Memory B cell (primary cell): ENCODE data around the gene CLCNKB.

Experiments used
- ATAC-seq: fragments of 150-1000 bp; cut with Tn5 transposase; 2 replicates; pipeline ENCODE4 v1.10.0; 2021; ENCODE audit warnings: low read depth, mild to moderate bottlenecking, moderate library complexity
- DNase-seq, 2 donors: peaks; one replicate each; pipeline ENCODE4 v3.0.0; 2022; ENCODE audit warnings: low spot score in 2 of 2
- H3K27ac Mint-ChIP-seq: one replicate; pipeline ENCODE4 v1.8.0; 2022; ENCODE audit warnings: mild to moderate bottlenecking, moderate library complexity, mixed read lengths
- H3K27me3 Mint-ChIP-seq: one replicate; pipeline ENCODE4 v1.8.0; 2022; ENCODE audit warnings: mixed read lengths
- H3K36me3 Mint-ChIP-seq: one replicate; pipeline ENCODE4 v1.8.0; 2022; ENCODE audit warnings: mild to moderate bottlenecking, mixed read lengths
- H3K4me1 Mint-ChIP-seq: one replicate; pipeline ENCODE4 v1.8.0; 2022; ENCODE audit warnings: mixed read lengths
- H3K4me3 Mint-ChIP-seq: one replicate; pipeline ENCODE4 v1.8.0; 2022; ENCODE audit warnings: mild to moderate bottlenecking, moderate library complexity, mixed read lengths
- H3K9me3 Mint-ChIP-seq: one replicate; pipeline ENCODE4 v1.8.0; 2022; ENCODE audit warnings: mixed read lengths

Gene CLCNKB

DNA sequence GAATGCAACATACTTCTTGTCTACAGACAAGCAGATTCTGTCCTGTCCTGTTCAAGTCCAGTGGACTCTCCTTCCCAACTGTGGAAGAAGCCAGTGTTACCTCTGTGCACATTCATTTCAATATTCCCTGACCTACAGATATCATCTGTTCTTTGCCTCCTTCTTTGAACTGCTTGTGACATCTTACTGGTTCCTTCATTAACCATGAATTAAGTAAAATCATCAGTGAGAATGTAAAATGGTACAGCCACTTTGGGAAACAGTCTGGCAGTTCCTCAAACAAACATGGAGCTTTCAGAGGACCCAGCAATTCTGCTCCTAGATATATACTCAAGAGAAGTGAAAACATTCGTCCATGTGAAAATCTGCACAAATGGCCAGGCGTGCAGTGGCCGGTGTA is 32.7 kb upstream of the CLCNKB start:
- Mint-ChIP-seq H3K27me3 (peaks cover 2% of the 10 kb centered on the region), H3K9me3 (no peaks in the 10 kb centered on the region), H3K4me3 (no peak overlapping the region), H3K4me1 (peaks cover 19% of the 10 kb centered on the region), H3K27ac (no peak overlapping the region), H3K36me3 (no peaks in the 10 kb centered on the region)
- DNase-seq (no peak), ATAC-seq (no peak)

DNA sequence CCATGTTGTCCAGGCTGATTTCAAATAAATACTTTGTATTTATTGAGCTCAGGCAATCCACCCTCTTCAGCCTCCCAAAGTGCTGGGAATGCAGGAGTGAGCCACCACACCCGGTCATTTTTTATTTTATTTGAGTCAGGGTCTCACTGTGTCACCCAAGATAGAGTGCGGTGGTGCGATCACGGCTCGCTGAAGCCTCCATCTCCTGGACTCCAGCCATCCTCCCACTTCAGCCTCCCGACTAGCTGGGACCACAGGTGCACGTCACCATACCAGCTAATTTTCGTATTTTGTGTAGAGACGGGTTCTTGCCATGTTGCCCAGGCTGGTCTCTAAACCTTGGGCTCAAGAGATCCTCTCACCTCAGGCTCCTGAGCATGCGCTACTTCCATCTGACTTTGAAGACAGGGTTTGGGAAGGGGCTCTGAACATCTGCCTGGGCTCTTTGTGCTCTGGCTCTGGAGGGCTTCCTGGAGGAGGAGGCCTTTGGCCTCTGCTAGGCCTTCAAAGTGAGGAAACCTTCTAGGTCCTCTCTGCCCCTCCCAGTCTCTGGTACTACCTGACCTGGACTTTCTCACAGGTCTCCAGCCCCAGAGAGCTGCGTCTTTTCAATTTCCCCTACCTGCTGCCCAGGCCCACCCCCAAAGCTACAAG is 31.5 kb upstream of the CLCNKB start:
- H3K27ac Mint-ChIP-seq, result no peak overlapping the region
- ATAC-seq (no peak), DNase-seq (no peak)
- H3K9me3 Mint-ChIP-seq, result no peaks in the 10 kb centered on the region
- peak overlapping the region; percentile 62 for H3K4me3 Mint-ChIP-seq
- H3K27me3 Mint-ChIP-seq, result peaks cover 2% of the 10 kb centered on the region
- peaks cover 9% of the 10 kb centered on the region for H3K4me1 Mint-ChIP-seq
- no peaks in the 10 kb centered on the region for H3K36me3 Mint-ChIP-seq

DNA sequence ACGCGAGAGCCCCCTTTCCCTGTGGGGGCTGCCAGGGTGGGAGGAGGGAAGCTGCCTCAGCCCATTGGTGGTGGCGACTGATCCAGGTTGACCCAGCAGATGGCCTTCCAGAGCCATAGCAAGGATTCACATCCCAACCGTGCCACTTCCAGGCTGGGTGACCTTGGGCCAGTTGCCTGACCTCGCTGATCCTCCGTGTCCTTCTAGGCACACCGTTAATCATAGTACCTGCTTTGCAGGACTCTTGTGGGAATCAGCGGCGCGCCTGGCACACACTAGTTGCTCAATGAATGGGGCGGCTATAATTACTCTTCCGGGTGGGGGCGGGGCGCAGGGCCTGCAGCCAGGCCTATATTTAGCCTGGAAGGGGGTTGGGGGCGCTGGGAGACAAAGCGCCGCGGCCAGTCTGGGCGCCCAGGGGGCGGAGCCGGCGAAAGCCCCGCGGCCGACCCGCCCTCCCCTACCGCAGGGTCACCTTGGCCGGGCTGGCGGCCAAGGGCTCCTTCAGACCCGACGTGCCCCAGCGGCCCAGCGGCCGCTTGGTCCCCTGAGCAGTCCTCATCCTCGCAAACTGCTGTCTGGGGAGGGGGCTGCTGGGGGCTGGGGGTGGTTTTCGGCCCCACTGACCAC is 30.9 kb upstream of the CLCNKB start:
- DNase-seq, result peak in 1 of 2 donors; percentile 30
- Mint-ChIP-seq H3K27ac (no peak overlapping the region), H3K36me3 (no peaks in the 10 kb centered on the region), H3K27me3 (peaks cover 2% of the 10 kb centered on the region), H3K4me1 (peaks cover 8% of the 10 kb centered on the region), H3K4me3 (peak overlapping the region; percentile 62), H3K9me3 (no peaks in the 10 kb centered on the region)
- ATAC-seq, result peak; percentile 39

DNA sequence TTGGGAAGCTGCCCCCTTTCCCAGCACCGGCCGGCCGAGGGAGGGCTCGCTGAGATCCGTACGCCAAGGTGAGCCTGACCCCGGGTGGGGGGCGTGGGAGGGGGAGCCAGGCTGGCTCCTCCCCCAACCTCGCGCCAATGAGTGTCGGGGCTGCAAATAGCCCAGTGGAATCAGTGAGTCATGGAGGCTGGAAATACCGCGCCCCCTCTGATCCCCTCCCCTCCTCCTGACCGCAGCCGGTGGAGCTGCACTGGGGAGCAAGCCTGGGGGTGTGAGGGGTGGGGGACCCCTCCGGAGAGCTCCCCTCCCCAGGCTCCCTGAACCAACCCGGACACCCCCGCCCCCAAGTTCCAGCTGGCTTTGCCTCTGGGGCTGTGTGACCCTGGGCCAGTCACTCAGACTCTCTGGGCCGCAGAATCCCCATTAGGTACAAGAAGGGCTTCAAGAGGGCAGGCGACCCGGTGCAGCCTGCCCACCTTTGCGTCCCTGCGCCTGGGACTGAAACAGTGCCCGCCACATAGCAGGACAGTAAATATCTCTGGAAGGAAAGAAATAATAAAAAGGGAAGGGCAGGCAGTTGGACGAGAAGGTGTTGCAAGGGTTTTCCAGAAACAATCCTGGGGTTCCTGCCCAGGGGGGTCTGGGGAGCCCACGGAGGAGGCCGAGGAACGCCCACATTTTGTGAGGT is 30.2 kb upstream of the CLCNKB start:
- peak; percentile 19 for ATAC-seq
- H3K27me3 Mint-ChIP-seq, result peaks cover 2% of the 10 kb centered on the region
- no peaks in the 10 kb centered on the region for H3K9me3 Mint-ChIP-seq
- DNase-seq, result no peak
- peaks cover 8% of the 10 kb centered on the region for H3K4me1 Mint-ChIP-seq
- peak overlapping the region; percentile 62 for H3K4me3 Mint-ChIP-seq
- no peak overlapping the region for H3K27ac Mint-ChIP-seq
- H3K36me3 Mint-ChIP-seq, result no peaks in the 10 kb centered on the region

DNA sequence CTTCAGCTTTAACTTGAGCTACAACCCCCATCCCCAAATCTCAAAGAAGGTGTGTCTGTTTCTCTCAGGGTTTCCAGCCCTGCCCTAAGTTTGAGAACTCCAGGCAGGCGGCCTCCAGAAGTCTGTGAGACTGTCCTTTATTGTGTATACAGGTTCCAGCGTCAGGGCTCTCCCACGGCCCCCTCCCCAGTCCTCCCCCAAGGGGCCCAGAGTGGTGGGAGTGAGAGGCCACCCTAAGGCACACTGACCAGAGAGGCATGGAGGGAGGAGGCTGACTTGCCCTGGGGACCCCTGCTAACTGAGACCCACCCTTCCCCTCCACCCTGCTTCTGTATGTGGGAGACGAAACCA is 29.7 kb upstream of the CLCNKB start:
- Mint-ChIP-seq H3K27ac (no peak overlapping the region), H3K4me3 (no peak overlapping the region), H3K27me3 (peaks cover 2% of the 10 kb centered on the region), H3K9me3 (no peaks in the 10 kb centered on the region), H3K36me3 (no peaks in the 10 kb centered on the region), H3K4me1 (peaks cover 8% of the 10 kb centered on the region)
- DNase-seq (no peak), ATAC-seq (no peak)

DNA sequence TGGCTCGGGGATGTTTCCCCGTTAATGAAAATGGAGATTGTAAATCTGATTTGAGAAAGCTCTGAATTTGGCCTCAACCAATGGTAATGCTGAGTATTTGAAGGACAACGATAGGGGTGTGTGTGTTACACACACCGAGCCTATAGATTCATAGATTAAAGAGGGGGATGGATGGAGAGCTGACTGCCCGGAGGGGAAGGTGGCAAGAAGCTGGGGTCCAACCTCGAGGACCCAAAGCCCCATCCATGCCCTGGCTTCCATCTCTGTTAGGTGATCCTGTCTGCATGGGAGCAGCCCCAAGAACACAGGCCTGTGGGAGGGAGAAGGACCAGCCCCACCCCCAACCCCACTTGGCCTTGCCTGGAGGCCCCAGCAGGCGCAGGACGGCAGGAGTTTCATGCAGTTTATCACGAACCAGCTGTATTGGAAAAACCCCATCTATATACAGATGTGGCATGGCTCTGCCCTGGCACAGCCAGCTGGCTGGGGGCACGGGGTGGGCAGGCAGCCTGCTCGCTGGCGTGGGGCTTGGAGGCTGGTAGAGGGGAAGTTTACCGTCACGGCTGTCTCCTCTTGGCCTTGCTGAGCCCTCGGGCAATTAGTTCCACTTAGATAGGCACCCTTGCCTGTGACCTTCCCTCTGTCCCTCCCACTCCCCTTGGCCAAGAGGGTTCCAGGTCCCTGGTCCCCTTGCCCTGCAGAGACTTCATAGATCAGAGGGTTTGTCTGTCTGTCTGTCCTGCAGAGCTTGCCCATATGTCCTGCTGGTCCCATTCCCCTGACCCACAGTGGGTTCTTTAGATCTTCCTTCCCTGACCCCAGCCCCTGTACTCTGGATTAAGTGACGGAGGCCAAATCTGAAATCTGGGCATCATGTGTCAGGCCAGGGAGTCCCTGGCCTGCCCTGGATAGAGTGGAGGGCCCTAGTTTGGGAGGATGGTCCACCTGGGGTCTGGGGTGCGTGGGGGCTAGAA is 28.8 kb upstream of the CLCNKB start:
- H3K27me3 Mint-ChIP-seq, result peaks cover 2% of the 10 kb centered on the region
- peaks cover 8% of the 10 kb centered on the region for H3K4me1 Mint-ChIP-seq
- H3K36me3 Mint-ChIP-seq, result no peaks in the 10 kb centered on the region
- no peak overlapping the region for H3K4me3 Mint-ChIP-seq
- DNase-seq, result peak in 1 of 2 donors; percentile 28
- H3K9me3 Mint-ChIP-seq, result no peaks in the 10 kb centered on the region
- ATAC-seq, result peak; percentile 79
- no peak overlapping the region for H3K27ac Mint-ChIP-seq

DNA sequence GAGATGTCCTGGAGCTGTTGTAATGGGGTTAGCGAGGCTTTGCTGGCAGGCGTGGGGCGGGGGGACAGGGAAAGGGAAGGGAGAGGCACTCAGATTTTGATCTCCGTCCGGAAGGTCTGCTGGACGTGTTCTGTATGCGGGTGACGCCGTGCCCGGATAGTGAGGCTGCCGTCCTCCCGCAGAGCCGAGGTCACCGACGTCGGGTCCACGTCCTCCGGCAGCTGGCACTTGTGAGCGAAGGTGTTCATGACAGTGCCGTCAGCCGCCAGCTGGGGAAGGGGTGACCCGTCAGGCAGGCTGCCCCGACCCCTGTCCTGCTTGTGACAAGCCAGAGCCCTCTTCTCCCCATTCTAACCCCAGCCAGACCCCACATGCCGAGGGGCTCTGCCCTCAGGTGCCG is 28.1 kb upstream of the CLCNKB start:
- H3K36me3 Mint-ChIP-seq, result no peaks in the 10 kb centered on the region
- no peaks in the 10 kb centered on the region for H3K9me3 Mint-ChIP-seq
- H3K27ac Mint-ChIP-seq, result no peak overlapping the region
- H3K27me3 Mint-ChIP-seq, result peaks cover 2% of the 10 kb centered on the region
- H3K4me1 Mint-ChIP-seq, result peaks cover 8% of the 10 kb centered on the region
- ATAC-seq (no peak), DNase-seq (no peak)
- H3K4me3 Mint-ChIP-seq, result no peak overlapping the region

DNA sequence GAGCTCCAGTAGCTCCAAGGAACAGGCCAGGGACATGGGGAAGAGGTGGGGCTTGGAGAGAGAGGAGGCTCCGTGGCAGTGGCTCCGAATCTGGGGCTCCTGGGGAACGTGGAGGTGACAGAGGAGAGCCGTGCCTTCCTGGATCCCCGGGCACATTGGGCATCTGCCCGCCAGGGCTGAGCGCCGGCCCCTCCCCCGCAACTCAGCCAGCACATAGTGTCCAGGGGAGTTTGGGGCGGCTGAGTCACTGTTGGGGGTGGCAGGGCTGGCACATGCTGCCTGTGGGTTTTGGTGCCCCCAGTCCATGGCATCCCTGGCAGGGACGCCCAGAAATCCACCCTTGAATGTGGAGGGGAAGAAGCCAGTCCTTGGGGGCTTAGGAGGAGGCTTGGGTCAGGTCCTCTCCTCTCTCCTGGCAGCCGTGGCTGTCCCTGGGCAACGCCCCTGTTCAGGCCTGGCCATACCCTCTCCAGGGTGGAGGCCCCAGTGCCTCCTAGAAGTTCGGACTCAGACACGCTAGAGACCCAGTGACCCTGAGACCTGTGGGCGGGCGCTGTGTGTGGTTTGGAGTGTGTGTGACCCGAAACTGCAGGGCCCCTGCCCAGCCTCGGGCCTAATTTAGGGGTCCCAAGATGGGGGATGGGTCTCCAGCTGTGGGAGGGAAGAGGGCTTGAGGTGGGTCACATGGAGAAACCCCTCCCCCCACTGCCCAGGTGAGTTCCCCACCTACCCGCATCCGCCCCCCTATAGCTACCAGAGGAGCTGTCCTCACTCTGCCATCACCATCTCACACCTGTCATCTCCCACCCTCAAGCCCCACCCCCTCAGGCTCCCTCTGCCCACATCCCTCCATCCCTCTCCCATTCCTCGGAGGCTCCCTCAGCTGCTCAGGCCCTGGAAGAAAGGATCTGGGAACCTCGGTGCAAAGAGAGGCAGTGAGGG is 27.4 kb upstream of the CLCNKB start:
- peaks cover 8% of the 10 kb centered on the region for H3K4me1 Mint-ChIP-seq
- no peaks in the 10 kb centered on the region for H3K9me3 Mint-ChIP-seq
- no peak overlapping the region for H3K4me3 Mint-ChIP-seq
- H3K36me3 Mint-ChIP-seq, result no peaks in the 10 kb centered on the region
- ATAC-seq (no peak), DNase-seq (no peak)
- H3K27me3 Mint-ChIP-seq, result peaks cover 2% of the 10 kb centered on the region
- no peak overlapping the region for H3K27ac Mint-ChIP-seq

DNA sequence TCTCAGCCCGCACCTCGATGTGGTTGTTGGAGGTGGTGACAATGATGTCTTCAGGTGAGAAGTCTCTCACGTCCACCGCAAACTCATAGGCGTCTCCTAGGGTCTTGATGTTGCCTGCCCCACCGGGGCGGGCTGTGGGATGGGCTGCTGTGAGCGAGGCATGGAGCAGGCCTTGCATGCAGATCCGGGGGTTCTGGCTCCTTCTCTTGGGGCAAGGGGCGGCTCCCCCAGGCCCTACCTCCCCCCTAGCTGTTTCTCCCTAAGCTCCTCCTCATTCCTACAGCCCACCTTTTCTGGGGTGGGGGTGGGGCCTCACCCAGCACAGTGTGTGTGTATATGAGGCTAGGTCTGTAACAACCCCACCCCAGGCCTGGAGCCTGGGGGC is 26.5 kb upstream of the CLCNKB start:
- no peaks in the 10 kb centered on the region for H3K36me3 Mint-ChIP-seq
- no peak overlapping the region for H3K4me3 Mint-ChIP-seq
- H3K4me1 Mint-ChIP-seq, result peaks cover 8% of the 10 kb centered on the region
- ATAC-seq (no peak), DNase-seq (no peak)
- H3K27me3 Mint-ChIP-seq, result peaks cover 6% of the 10 kb centered on the region
- no peak overlapping the region for H3K27ac Mint-ChIP-seq
- no peaks in the 10 kb centered on the region for H3K9me3 Mint-ChIP-seq

DNA sequence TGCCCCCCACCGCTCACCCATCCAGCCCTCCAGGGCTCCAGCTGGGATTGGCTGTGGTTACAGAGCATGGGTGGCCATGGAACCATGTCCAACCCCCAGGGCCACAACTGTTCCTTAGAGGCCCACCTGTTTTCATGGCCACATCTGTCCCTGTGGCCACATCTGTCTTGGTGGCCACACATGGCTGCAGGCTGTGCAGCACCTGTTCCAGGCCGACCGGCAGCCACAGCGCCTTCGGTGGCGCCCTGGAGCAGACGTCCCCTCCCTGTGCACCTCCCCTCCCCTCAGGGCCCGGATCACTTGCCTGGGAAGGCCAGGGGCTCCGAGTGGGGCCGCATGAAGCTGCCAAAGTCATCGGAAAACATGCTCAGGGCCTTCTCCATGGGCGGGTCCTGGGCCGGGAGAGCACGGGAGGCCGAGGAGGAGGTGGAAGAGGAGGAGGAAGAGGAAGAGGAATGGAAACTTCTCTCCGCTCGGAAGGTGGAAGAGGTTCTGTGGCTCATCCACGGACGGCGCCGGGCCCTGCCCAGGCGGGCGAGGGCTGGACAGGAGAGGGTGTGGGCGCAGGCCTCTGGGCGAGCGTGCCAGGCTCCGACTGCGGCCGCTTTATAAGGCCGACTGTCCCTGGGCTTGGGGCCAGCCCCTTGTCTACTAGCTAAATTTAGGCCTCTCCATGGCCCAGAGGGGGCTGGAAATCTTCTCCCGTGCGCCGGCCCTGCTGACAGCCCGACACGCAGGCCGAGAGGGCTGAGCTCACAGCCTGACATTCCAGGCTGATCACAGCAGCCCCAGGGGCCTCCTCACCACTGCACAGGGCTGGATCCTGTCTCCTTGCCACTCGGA is 25.9 kb upstream of the CLCNKB start, which contains the start of gene HSPB7:
HSPB7 (minus strand) TSS at position 583 of the 843 bp plus-strand sequence; CDS start at position 503, 80 bp downstream.
- H3K27me3 Mint-ChIP-seq, result peaks cover 8% of the 10 kb centered on the region
- H3K27ac Mint-ChIP-seq, result no peak within 1 kb of the TSS
- H3K9me3 Mint-ChIP-seq, result no peaks in the 10 kb centered on the region
- ATAC-seq, result peak; percentile 25
- no peak for DNase-seq
- H3K36me3 Mint-ChIP-seq, result no peaks in the 10 kb centered on the region
- H3K4me3 Mint-ChIP-seq, result no peak within 1 kb of the TSS
- peaks cover 8% of the 10 kb centered on the region for H3K4me1 Mint-ChIP-seq

DNA sequence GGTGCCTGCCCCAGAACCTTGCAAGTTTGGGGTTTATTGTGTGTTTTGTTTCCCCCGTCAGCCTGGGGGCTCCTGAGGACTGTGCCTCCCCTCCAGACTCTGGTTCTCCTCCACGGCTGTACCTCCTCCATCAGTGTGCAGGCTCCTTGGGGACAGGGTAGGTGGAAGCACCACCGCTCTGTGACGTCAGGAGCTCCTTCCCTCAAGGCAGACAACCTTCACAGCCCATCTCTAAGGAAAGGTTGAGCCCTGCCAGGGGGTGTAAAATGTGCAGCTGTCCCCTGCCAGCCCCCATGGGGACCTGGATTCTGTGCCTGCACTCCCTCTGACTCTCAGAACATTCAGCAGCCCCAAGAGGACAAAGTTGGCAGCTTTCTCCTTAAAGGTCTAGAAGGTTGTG is 25.3 kb upstream of the CLCNKB start:
- Mint-ChIP-seq H3K27ac (no peak overlapping the region), H3K4me1 (peaks cover 8% of the 10 kb centered on the region), H3K27me3 (peaks cover 8% of the 10 kb centered on the region), H3K9me3 (no peaks in the 10 kb centered on the region), H3K36me3 (no peaks in the 10 kb centered on the region), H3K4me3 (no peak overlapping the region)
- DNase-seq (no peak), ATAC-seq (no peak)
